A549 (cell line): Measurements from ENCODE around the gene VWA8. TPM values are rescaled to one million over a fixed set of nuclear protein-coding genes. Genes with fewer than 3 reads are reported as not detected.

Experiments used
- ATAC-seq, 2 experiments: fragments of 200-7000 bp in 1 of 2; fragments of >200 bp in 1 of 2; cut with Nextera tagmentation in 1 of 2; cut with Tn5 transposase in 1 of 2; 3 replicates each; pipeline versions ENCODE4 v1.8.0 to v1.9.1; 2018 to 2020; ENCODE audit warnings: mild to moderate bottlenecking in 1 of 2, moderate library complexity in 1 of 2
- CTCF ChIA-PET: fragments of 300-600 bp; sonication (Branson Sonifier 250); formaldehyde crosslinking; extraction: SDS; loops from one replicate; lab custom pipeline; 2021; ENCODE audit warnings: antibody characterized with exemption, inconsistent platforms; lab: Yijun Ruan, JAX
- POLR2A ChIA-PET: fragments of 350-600 bp; formaldehyde crosslinking; extraction: SDS; loops from one replicate; lab custom pipeline; 2021; ENCODE audit warnings: antibody characterized with exemption, inconsistent platforms; lab: Yijun Ruan, JAX
- DNase-seq, 2 experiments: peaks; one replicate each; pipeline versions ENCODE4 v3.0.0 to v3.0.0-alpha.2; 2011 to 2016; ENCODE audit warnings: low read depth in 1 of 2, low spot score in 1 of 2
- FAIRE-seq: peaks from 2 replicates; lab custom pipeline; 2011; peaks lifted over from hg19 to GRCh38; lab: Jason Lieb, UNC
- H3K27ac ChIP-seq, 2 experiments: fragments of >200 bp; sonication (Bioruptor Twin); formaldehyde crosslinking; 3 replicates each; pipeline ENCODE4 v1.5.1; 2016 to 2017
- H3K4me1 ChIP-seq: fragments of >200 bp; sonication (Bioruptor Twin); formaldehyde crosslinking; 3 replicates; pipeline ENCODE4 v1.6.1; 2016
- H3K4me2 ChIP-seq: fragments of >200 bp; sonication (Bioruptor Twin); formaldehyde crosslinking; 3 replicates; pipeline ENCODE4 v1.6.1; 2016
- H3K4me3 ChIP-seq: fragments of >200 bp; sonication (Bioruptor Twin); formaldehyde crosslinking; 3 replicates; pipeline ENCODE4 v1.5.1; 2016
- H3K9me3 ChIP-seq: fragments of >200 bp; sonication (Bioruptor Twin); formaldehyde crosslinking; 3 replicates; pipeline ENCODE4 v1.6.1; 2016
- CBX8 ChIP-seq: fragments of 200-600 bp; sonication (generic); IDR thresholded peaks from 2 replicates; pipeline ENCODE4 v1.6.1; 2016
- CHD4 ChIP-seq: fragments of 200-600 bp; sonication (generic); IDR thresholded peaks from 2 replicates; pipeline ENCODE4 v1.6.1; 2016; ENCODE audit warnings: antibody characterized with exemption, mild to moderate bottlenecking, borderline replicate concordance
- EHF ChIP-seq: fragments of 250-450 bp; sonication (Bioruptor Pico); IDR thresholded peaks from 2 replicates; pipeline ENCODE4 v1.5.0; 2020; ENCODE audit warnings: mild to moderate bottlenecking
- EHMT2 ChIP-seq: fragments of 200-600 bp; sonication (generic); IDR thresholded peaks from 2 replicates; pipeline ENCODE4 v1.6.1; 2016; ENCODE audit warnings: antibody characterized with exemption, low read depth, mild to moderate bottlenecking, moderate library complexity
- EP300 ChIP-seq, 2 experiments: fragments of >200 bp; sonication (Bioruptor Twin); formaldehyde crosslinking; IDR thresholded peaks; 2 replicates in 1 of 2; 3 replicates in 1 of 2; pipeline ENCODE4 v1.6.1; 2016 to 2017
- FOSL2 ChIP-seq, 2 experiments: fragments of 450-650 bp in 1 of 2; fragments of >200 bp in 1 of 2; sonication (Bioruptor Twin) in 1 of 2; formaldehyde crosslinking; IDR thresholded peaks; 2 replicates each; pipeline versions ENCODE4 v1.5.0 to v1.6.1; 2016 to 2020; ENCODE audit warnings: mild to moderate bottlenecking in 1 of 2, moderate library complexity in 1 of 2
- GATA3 ChIP-seq: IDR thresholded peaks from 2 replicates; pipeline ENCODE4 v1.6.1; 2012; ENCODE audit warnings: borderline replicate concordance
- HOXB13 ChIP-seq: fragments of 250-450 bp; sonication (Bioruptor Pico); IDR thresholded peaks from 2 replicates; pipeline ENCODE4 v1.5.0; 2020; ENCODE audit warnings: low read depth, mild to moderate bottlenecking, moderate library complexity
- HOXB5 ChIP-seq: fragments of 250-450 bp; sonication (Bioruptor Pico); IDR thresholded peaks from 2 replicates; pipeline ENCODE4 v1.5.0; 2020; ENCODE audit warnings: mild to moderate bottlenecking, moderate library complexity
- JUNB ChIP-seq: fragments of >200 bp; sonication (Bioruptor Twin); formaldehyde crosslinking; IDR thresholded peaks from 2 replicates; pipeline ENCODE4 v1.6.1; 2016
- KDM1A ChIP-seq: fragments of 200-600 bp; sonication (generic); IDR thresholded peaks from 2 replicates; pipeline ENCODE4 v1.6.1; 2016; ENCODE audit warnings: low read depth, mild to moderate bottlenecking
- KDM5A ChIP-seq: fragments of 200-600 bp; sonication (generic); IDR thresholded peaks from 2 replicates; pipeline ENCODE4 v1.6.1; 2016; ENCODE audit warnings: antibody characterized with exemption, mild to moderate bottlenecking
- NPAS2 ChIP-seq: fragments of 250-450 bp; sonication (Bioruptor Pico); IDR thresholded peaks from 2 replicates; pipeline ENCODE4 v1.8.0; 2022; ENCODE audit warnings: mild to moderate bottlenecking, moderate library complexity, borderline replicate concordance
- POLR2A ChIP-seq: IDR thresholded peaks from 2 replicates; pipeline ENCODE4 v1.6.1; 2012; ENCODE audit warnings: mild to moderate bottlenecking, low read length
- RAD21 ChIP-seq, 2 experiments: fragments of >200 bp in 1 of 2; sonication (Bioruptor Twin) in 1 of 2; formaldehyde crosslinking in 1 of 2; IDR thresholded peaks in 1 of 2; conservative IDR thresholded peaks in 1 of 2; 2 replicates in 1 of 2; 3 replicates in 1 of 2; pipeline ENCODE4 v1.6.1; 2012 to 2018; ENCODE audit warnings: inconsistent platforms in 1 of 2
- RARB ChIP-seq: fragments of 250-450 bp; sonication (Bioruptor Pico); IDR thresholded peaks from 2 replicates; pipeline ENCODE4 v1.8.0; 2021; ENCODE audit warnings: mild to moderate bottlenecking, moderate library complexity
- RCOR1 ChIP-seq: fragments of 150-350 bp; IDR thresholded peaks from 2 replicates; pipeline ENCODE4 v1.6.1; 2014; ENCODE audit warnings: antibody characterized with exemption, low read length, low read depth
- REST ChIP-seq: fragments of 200-600 bp; sonication (generic); IDR thresholded peaks from 2 replicates; pipeline ENCODE4 v1.6.1; 2016; ENCODE audit warnings: antibody characterized with exemption, mild to moderate bottlenecking, moderate library complexity
- SREBF2 ChIP-seq: fragments of 450-650 bp; IDR thresholded peaks from 2 replicates; pipeline ENCODE4 v1.6.1; 2014; ENCODE audit warnings: mild to moderate bottlenecking, moderate library complexity
- TFCP2L1 ChIP-seq: fragments of 250-450 bp; sonication (Bioruptor Pico); IDR thresholded peaks from 2 replicates; pipeline ENCODE4 v1.5.0; 2021; ENCODE audit warnings: mild to moderate bottlenecking
- USF2 ChIP-seq: fragments of 450-650 bp; IDR thresholded peaks from 2 replicates; pipeline ENCODE4 v1.6.1; 2014; ENCODE audit warnings: antibody characterized with exemption
- ZC3H11A ChIP-seq: fragments of 450-650 bp; IDR thresholded peaks from 2 replicates; pipeline ENCODE4 v1.6.1; 2014; ENCODE audit warnings: antibody characterized with exemption, mild to moderate bottlenecking
- ZFP36 ChIP-seq: fragments of 450-650 bp; IDR thresholded peaks from 2 replicates; pipeline ENCODE4 v1.6.1; 2014; ENCODE audit warnings: borderline replicate concordance; ENCODE audit not compliant: partially characterized antibody
- ZNF302 ChIP-seq: fragments of 250-450 bp; sonication (Bioruptor Pico); IDR thresholded peaks from 2 replicates; pipeline ENCODE4 v1.9.0; 2021; ENCODE audit warnings: inconsistent platforms, mild to moderate bottlenecking, moderate library complexity
- ZSCAN20 ChIP-seq: fragments of 250-450 bp; sonication (Bioruptor Pico); IDR thresholded peaks from 2 replicates; pipeline ENCODE4 v1.8.0; 2022; ENCODE audit warnings: mild to moderate bottlenecking, moderate library complexity
- WGBS: methylation state at CpG from one replicate; pipeline ENCODE4 v1.1.6; 2017; ENCODE audit errors: missing lambda C conversion rate; 5-methylcytosine and 5-hydroxymethylcytosine counted together
- polyA plus RNA-seq, 4 experiments: library from polyadenylated mRNA; depleted of rRNA in 3 of 4; stranded (reverse); fragments of >200 nt; fragmentation: RNase III in 1 of 4; extraction: RNeasy Plus Mini Kit Qiagen cat#74134 plus additional on column Dnase treatment in 1 of 4; gene quantifications; 2 replicates in 3 of 4; 3 replicates in 1 of 4; pipeline ENCODE4 v1.2.3, GENCODE V29; 2011 to 2017
- TF ChIP-seq, protein P1 (sequence below): fragments of 250-450 bp; sonication (Bioruptor Pico); IDR thresholded peaks from 2 replicates; pipeline ENCODE4 v1.5.0; 2021; ENCODE audit warnings: mild to moderate bottlenecking, moderate library complexity, borderline replicate concordance
- TF ChIP-seq, protein P2 (sequence below): fragments of >200 bp; sonication (Bioruptor Twin); formaldehyde crosslinking; IDR thresholded peaks from 2 replicates; pipeline ENCODE4 v1.6.1; 2016

Gene VWA8
- polyA plus RNA-seq, 2 of the 4 experiments (the other 2 are of a cell fraction) = 6.4 to 15.3 TPM

DNA sequence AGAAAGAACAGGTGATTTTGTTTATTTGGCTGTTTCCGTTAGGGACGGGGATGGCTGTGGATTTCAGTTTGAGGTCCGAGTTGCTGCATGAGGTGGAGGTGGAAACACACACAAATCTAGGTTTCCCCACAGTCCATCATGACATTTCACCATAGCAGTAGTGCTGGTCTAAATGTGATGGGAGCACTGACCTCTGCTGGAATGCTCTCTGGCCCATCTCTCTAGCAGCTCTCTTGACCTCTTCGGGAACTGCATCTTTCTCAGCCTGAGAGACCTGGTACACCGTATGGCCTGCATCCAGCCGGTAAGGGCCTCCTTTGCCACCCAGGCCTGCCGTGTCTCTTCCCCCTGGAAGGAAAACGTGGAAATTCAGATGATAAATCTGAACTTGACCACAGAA, 349.5 kb downstream of the VWA8 start:
- ATAC-seq (peak in 1 of 2 experiments; percentile 40; a peak in 1 of 6 replicates), FAIRE-seq (no peak), DNase-seq (no peak)
- Histone ChIP-seq H3K27ac (peak overlapping the region in 1 of 2 experiments; percentile 60; a peak in 1 of 6 replicates), H3K4me3 (no peak overlapping the region), H3K4me1 (peaks cover 18% of the 10 kb centered on the region; the same call in 2 of the 3 replicates), H3K9me3 (no peaks in the 10 kb centered on the region), H3K4me2 (no peak overlapping the region)
- TF ChIP-seq RARB (CRISPR knock-in tag) = no peak
- 100% methylated on average over 6 of the region's 8 CpGs for WGBS
- ChIA-PET CTCF (no interaction called here), POLR2A (no interaction called here)

DNA sequence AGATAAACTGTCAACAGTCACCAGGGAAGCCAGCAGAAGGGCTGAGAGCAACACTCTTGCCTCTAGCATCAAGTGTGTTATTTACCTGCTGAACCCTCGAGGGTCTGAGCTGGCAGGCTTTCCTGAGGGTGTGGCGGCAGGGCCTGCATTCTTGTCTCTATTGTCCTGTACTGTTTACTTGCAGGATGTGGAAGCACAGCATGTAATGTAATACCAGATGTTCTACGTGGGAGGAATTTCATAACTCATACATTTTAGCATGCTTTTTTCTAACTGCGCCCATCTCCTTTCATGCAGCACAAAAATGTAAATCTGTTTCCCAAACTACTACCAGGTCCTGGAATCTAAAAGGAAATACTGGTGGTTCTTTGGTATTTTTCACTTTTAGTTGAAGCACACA, 350.5 kb downstream of the VWA8 start:
- Histone ChIP-seq H3K9me3 (no peaks in the 10 kb centered on the region), H3K27ac (peak overlapping the region in 1 of 2 experiments; percentile 60; a peak in 1 of 6 replicates), H3K4me1 (peaks cover 15% of the 10 kb centered on the region; the same call in 2 of the 3 replicates)
- DNase-seq = peak in 1 of 2 experiments; percentile 68
- ChIA-PET CTCF (no interaction called here), POLR2A (no interaction called here)
- ATAC-seq = peak; percentile 39 to 63; a peak in 4 of 6 replicates
- TF ChIP-seq POLR2A (no peak), GATA3 (no peak), RAD21 (conservative IDR thresholded peaks at IDR 0.05 in 1 of 2, IDR thresholded peaks at IDR 0.05 in 1 of 2) (no peak), FOSL2 (IDR thresholded peaks at IDR 0.05) (no peak), FOSL2 (CRISPR knock-in tag; IDR thresholded peaks at IDR 0.05) (no peak), EP300 (IDR thresholded peaks at IDR 0.05) (no peak), SREBF2 (no peak), KDM1A (no peak), EHMT2 (no peak), TFCP2L1 (CRISPR knock-in tag) (no peak), CHD4 (no peak), EHF (CRISPR knock-in tag) (no peak), USF2 (no peak), KDM5A (no peak), REST (no peak)
- TF ChIP-seq, all 56 proteins: peak for 0
- Histone ChIP-seq H3K4me2 (peak overlapping the region; percentile 6; the same call in 1 of the 3 replicates), H3K4me3 (no peak overlapping the region)
- no peak for FAIRE-seq
- 32% methylated on average over 4 of the region's 4 CpGs for WGBS

DNA sequence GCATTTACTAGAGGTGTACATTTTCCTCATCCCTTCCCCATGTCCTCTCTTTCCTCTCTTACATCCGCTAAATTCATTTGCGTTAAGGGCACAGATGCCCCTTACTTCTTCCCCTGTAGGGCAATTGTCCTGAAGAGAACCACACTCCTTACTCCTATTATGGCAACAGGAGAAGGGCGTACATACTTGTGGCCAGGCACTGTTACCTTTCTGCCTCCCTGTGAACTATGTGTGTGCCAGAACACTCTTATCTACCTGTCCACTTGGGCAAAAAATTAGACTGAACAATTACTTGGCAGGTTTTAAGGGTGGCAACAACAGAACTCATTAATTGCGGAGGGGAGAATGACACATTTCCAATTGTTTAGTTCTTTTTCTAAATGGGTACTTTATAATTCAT, 351.1 kb downstream of the VWA8 start:
- FAIRE-seq (no peak), ATAC-seq (no peak), DNase-seq (no peak)
- H3K4me2 ChIP-seq = peak overlapping the region; percentile 6; the same call in 1 of the 3 replicates
- WGBS = 96% methylated on average over 4 of the region's 4 CpGs
- POLR2A ChIA-PET = no interaction called here
- CTCF ChIA-PET = no interaction called here
- no peak overlapping the region for H3K4me3 ChIP-seq
- H3K27ac ChIP-seq = peak overlapping the region in 1 of 2 experiments; percentile 55; a peak in 1 of 6 replicates
- H3K4me1 ChIP-seq = peaks cover 10% of the 10 kb centered on the region; the same call in 2 of the 3 replicates
- H3K9me3 ChIP-seq = no peaks in the 10 kb centered on the region
- TF ChIP-seq USF2 = no peak
- TF ChIP-seq, protein P1, sequence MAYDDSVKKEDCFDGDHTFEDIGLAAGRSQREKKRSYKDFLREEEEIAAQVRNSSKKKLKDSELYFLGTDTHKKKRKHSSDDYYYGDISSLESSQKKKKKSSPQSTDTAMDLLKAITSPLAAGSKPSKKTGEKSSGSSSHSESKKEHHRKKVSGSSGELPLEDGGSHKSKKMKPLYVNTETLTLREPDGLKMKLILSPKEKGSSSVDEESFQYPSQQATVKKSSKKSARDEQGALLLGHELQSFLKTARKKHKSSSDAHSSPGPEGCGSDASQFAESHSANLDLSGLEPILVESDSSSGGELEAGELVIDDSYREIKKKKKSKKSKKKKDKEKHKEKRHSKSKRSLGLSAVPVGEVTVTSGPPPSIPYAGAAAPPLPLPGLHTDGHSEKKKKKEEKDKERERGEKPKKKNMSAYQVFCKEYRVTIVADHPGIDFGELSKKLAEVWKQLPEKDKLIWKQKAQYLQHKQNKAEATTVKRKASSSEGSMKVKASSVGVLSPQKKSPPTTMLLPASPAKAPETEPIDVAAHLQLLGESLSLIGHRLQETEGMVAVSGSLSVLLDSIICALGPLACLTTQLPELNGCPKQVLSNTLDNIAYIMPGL (CRISPR knock-in tag) = no peak
- TF ChIP-seq ZFP36 = no peak
- no peak for TF ChIP-seq RCOR1
- TF ChIP-seq ZSCAN20 (CRISPR knock-in tag) = no peak
- TF ChIP-seq, protein P2, sequence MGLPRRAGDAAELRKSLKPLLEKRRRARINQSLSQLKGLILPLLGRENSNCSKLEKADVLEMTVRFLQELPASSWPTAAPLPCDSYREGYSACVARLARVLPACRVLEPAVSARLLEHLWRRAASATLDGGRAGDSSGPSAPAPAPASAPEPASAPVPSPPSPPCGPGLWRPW = no peak
- TF ChIP-seq NPAS2 = no peak
- TF ChIP-seq JUNB = no peak
- TF ChIP-seq ZNF302 (CRISPR knock-in tag) = no peak
- no peak for TF ChIP-seq SREBF2
- no peak for TF ChIP-seq CBX8
- TF ChIP-seq HOXB13 = no peak
- no peak for TF ChIP-seq HOXB5 (CRISPR knock-in tag)
- no peak for TF ChIP-seq ZC3H11A
- no peak for TF ChIP-seq RAD21 (conservative IDR thresholded peaks at IDR 0.05 in 1 of 2, IDR thresholded peaks at IDR 0.05 in 1 of 2)
